Loucy (cell line): ENCODE results near the gene PSMG4.

ENCODE experiments used
- EZH2phosphoT487 ChIP-seq: fragments of 200-600 bp; IDR thresholded peaks from 2 replicates; pipeline ENCODE4 v1.6.1; 2018; ENCODE audit warnings: antibody characterized with exemption, mild to moderate bottlenecking, moderate library complexity, borderline replicate concordance
- TF ChIP-seq, protein P1 (sequence below): fragments of 200-600 bp; sonication (generic); conservative IDR thresholded peaks from 2 replicates; pipeline ENCODE4 v1.5.1; 2014; ENCODE audit warnings: mild to moderate bottlenecking, antibody characterized with exemption, low read length

DNA sequence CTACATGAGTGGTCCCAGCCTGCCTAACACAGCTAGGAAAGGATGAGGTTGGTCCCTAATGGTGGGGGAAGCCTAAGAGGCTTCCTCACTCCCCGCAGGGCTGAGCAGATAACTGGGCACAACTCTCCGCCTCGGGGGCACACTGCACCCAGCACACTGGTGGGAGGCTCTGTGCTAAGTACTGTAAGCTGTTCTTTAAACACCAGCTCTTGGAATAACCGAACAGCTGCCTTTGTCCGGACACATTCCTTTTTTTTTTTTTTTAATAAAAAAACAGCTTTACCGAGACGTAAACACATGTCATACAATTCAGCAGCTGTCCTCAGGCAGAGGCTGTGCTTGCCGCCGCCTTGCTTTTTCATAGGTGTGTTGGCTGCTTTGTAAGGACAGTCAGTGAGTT is 6.9 kb downstream of the PSMG4 start:
- TF ChIP-seq, protein P1, sequence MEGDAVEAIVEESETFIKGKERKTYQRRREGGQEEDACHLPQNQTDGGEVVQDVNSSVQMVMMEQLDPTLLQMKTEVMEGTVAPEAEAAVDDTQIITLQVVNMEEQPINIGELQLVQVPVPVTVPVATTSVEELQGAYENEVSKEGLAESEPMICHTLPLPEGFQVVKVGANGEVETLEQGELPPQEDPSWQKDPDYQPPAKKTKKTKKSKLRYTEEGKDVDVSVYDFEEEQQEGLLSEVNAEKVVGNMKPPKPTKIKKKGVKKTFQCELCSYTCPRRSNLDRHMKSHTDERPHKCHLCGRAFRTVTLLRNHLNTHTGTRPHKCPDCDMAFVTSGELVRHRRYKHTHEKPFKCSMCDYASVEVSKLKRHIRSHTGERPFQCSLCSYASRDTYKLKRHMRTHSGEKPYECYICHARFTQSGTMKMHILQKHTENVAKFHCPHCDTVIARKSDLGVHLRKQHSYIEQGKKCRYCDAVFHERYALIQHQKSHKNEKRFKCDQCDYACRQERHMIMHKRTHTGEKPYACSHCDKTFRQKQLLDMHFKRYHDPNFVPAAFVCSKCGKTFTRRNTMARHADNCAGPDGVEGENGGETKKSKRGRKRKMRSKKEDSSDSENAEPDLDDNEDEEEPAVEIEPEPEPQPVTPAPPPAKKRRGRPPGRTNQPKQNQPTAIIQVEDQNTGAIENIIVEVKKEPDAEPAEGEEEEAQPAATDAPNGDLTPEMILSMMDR = no peak
- no peak for TF ChIP-seq EZH2phosphoT487
